K562 (cell line): ENCODE data around the gene PTGR3. TPM values are rescaled to one million over a fixed set of nuclear protein-coding genes. Genes with fewer than 3 reads are reported as not detected.

Source experiments
- CCAR2 ChIP-seq: fragments of 200-400 bp; formaldehyde crosslinking; IDR thresholded peaks from 2 replicates; pipeline ENCODE4 v1.6.1; 2017; ENCODE audit warnings: mild to moderate bottlenecking, low read depth, low read length
- DNMT1 ChIP-seq: fragments of 450-650 bp; IDR thresholded peaks from 2 replicates; pipeline ENCODE4 v1.6.1; 2016; ENCODE audit warnings: antibody characterized with exemption, mild to moderate bottlenecking
- GATA2 ChIP-seq: sonication (generic); formaldehyde crosslinking; IDR thresholded peaks from 2 replicates; pipeline ENCODE4 v1.4.0; 2020; ENCODE audit warnings: mild to moderate bottlenecking, missing genetic modification reagents
- MBD2 ChIP-seq: sonication (generic); IDR thresholded peaks from 2 replicates; pipeline ENCODE4 v1.6.1; 2016; ENCODE audit warnings: low read depth, borderline replicate concordance
- PHF21A ChIP-seq: fragments of 450-650 bp; IDR thresholded peaks from 2 replicates; pipeline ENCODE4 v1.6.1; 2017; ENCODE audit warnings: low read depth, borderline replicate concordance
- RAD21 ChIP-seq, 2 experiments: fragments of 250-450 bp in 1 of 2; fragments of 450-650 bp in 1 of 2; sonication (Bioruptor Pico) in 1 of 2; formaldehyde crosslinking in 1 of 2; IDR thresholded peaks in 1 of 2; conservative IDR thresholded peaks in 1 of 2; 2 replicates each; pipeline versions ENCODE4 v1.4.0 to v1.8.0; 2020 to 2022; ENCODE audit warnings: mild to moderate bottlenecking in 2 of 2, moderate library complexity in 1 of 2
- RBFOX2 ChIP-seq: fragments of 200-400 bp; formaldehyde crosslinking; IDR thresholded peaks from 2 replicates; pipeline ENCODE4 v1.6.1; 2017; ENCODE audit warnings: low read depth, mild to moderate bottlenecking, low read length, moderate library complexity
- SNRNP70 ChIP-seq: fragments of 200-400 bp; formaldehyde crosslinking; optimal IDR thresholded peaks from 2 replicates; pipeline ENCODE3; 2017; ENCODE audit warnings: low read depth, low read length
- U2AF2 ChIP-seq: fragments of 200-400 bp; formaldehyde crosslinking; optimal IDR thresholded peaks from 2 replicates; pipeline ENCODE3; 2017; ENCODE audit warnings: low read depth, mild to moderate bottlenecking, low read length
- ZNF232 ChIP-seq: sonication (generic); formaldehyde crosslinking; IDR thresholded peaks from 2 replicates; pipeline ENCODE4 v1.8.0; 2022; ENCODE audit warnings: mild to moderate bottlenecking, missing genetic modification reagents
- polyA plus RNA-seq, 8 experiments: library from polyadenylated mRNA; depleted of rRNA in 4 of 8; stranded (reverse) in 5 of 8; unstranded in 3 of 8; fragments of >200 nt; fragmentation: Nextera tagmentation in 2 of 8; fragmentation: Illumina TruSeq in 1 of 8; extraction: Ambion mirVana in 2 of 8; extraction: Trizol in 1 of 8; gene quantifications; 2 replicates each; pipeline versions ENCODE4 v1.2.1 to v1.2.3, GENCODE V29; 2011 to 2014; ENCODE audit warnings: inconsistent platforms in 1 of 8, missing spikeins in 1 of 8
- total RNA-seq, 7 experiments: library from RNA; depleted of rRNA in 6 of 7; stranded (reverse); fragments of >200 nt in 6 of 7; fragmentation: Illumina TruSeq in 2 of 7; extraction: Trizol in 2 of 7; gene quantifications; 2 replicates each; pipeline versions ENCODE4 v1.2.1 to v1.2.3, GENCODE V29; 2011 to 2021; ENCODE audit warnings: low replicate concordance in 1 of 7
- TF ChIP-seq, protein P1 (sequence below): sonication (generic); formaldehyde crosslinking; IDR thresholded peaks from 2 replicates; pipeline ENCODE4 v1.8.1; 2023; ENCODE audit warnings: mild to moderate bottlenecking, missing genetic modification reagents
- TF ChIP-seq, protein P2 (sequence below): sonication (generic); formaldehyde crosslinking; IDR thresholded peaks from 2 replicates; pipeline ENCODE4 v1.8.0; 2022; ENCODE audit warnings: missing genetic modification reagents, mild to moderate bottlenecking, moderate library complexity, borderline replicate concordance
- TF ChIP-seq, protein P3 (sequence below): fragments of 200-800 bp; sonication (Bioruptor generic); IDR thresholded peaks from 2 replicates; pipeline ENCODE4 v1.6.1; 2017; ENCODE audit warnings: missing genetic modification characterization, missing compliant biosample characterization
- TF ChIP-seq, protein P4 (sequence below), 2 experiments: fragments of 150-350 bp in 1 of 2; IDR thresholded peaks; 2 replicates each; pipeline ENCODE4 v1.6.1; 2012 to 2016; ENCODE audit warnings: low read depth in 2 of 2, low read length in 2 of 2, mild to moderate bottlenecking in 1 of 2, moderate library complexity in 1 of 2

Gene PTGR3
- total and polyA plus RNA-seq, 9 of the 15 experiments (the other 6 are each of a cell fraction or from before 2014, with no cell fraction given), result 4.1 to 32.3 (median 15.3) TPM

DNA sequence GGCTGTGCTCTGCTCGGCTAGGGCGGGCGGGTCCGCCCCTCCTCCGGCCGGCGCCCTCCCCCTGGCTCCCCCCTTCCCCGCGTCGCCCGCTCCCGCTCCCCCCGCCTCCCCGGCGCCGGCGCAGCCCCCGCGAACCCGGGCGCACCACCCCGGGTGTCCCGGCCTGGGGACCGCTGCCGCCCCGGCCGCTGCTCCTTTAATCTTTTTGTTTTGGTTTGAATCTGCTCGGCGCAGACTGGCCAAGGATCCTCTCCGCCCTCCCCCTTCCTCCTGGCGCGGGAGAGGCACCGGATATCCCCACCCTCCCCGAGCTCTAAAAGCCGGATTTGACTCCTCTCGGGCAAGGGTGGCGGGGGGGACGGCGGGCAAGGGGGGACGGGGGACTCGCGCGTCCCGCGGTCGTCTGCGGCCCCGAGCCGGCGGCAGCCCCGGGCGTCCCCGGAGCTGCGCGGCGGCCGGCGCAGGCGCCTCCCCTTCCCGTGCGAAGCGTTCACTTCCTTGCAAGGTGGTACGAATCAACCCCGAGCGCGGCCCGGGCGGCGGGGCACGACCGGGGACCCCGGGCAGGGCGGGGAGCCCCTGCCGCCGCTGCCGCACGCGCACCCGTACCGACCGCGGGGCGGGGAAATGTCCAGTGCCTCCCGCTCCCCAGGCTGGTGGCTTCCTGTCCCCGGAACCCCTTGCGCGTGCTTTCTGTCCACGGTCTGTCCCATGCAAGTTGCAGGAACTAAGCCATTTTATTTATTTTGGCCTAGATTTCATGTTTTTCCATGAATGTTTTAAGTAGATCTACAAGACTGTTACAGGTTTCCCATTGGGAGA is at the start of gene PTGR3 (continued):
- no peak for TF ChIP-seq PHF21A
- TF ChIP-seq RAD21 (CRISPR knock-in tag; conservative IDR thresholded peaks at IDR 0.05 in 1 of 2, IDR thresholded peaks at IDR 0.05 in 1 of 2), result no peak
- TF ChIP-seq, protein P1, sequence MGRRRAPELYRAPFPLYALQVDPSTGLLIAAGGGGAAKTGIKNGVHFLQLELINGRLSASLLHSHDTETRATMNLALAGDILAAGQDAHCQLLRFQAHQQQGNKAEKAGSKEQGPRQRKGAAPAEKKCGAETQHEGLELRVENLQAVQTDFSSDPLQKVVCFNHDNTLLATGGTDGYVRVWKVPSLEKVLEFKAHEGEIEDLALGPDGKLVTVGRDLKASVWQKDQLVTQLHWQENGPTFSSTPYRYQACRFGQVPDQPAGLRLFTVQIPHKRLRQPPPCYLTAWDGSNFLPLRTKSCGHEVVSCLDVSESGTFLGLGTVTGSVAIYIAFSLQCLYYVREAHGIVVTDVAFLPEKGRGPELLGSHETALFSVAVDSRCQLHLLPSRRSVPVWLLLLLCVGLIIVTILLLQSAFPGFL (CRISPR knock-in tag), result no peak
- no peak for TF ChIP-seq GATA2 (CRISPR knock-in tag)
- TF ChIP-seq SNRNP70, result no peak
- TF ChIP-seq RBFOX2, result peak; percentile 81
- no peak for TF ChIP-seq ZNF232 (CRISPR knock-in tag)
- TF ChIP-seq, protein P2, sequence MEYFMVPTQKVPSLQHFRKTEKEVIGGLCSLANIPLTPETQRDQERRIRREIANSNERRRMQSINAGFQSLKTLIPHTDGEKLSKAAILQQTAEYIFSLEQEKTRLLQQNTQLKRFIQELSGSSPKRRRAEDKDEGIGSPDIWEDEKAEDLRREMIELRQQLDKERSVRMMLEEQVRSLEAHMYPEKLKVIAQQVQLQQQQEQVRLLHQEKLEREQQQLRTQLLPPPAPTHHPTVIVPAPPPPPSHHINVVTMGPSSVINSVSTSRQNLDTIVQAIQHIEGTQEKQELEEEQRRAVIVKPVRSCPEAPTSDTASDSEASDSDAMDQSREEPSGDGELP (CRISPR knock-in tag), result no peak
- TF ChIP-seq U2AF2, result no peak
- TF ChIP-seq, protein P3, sequence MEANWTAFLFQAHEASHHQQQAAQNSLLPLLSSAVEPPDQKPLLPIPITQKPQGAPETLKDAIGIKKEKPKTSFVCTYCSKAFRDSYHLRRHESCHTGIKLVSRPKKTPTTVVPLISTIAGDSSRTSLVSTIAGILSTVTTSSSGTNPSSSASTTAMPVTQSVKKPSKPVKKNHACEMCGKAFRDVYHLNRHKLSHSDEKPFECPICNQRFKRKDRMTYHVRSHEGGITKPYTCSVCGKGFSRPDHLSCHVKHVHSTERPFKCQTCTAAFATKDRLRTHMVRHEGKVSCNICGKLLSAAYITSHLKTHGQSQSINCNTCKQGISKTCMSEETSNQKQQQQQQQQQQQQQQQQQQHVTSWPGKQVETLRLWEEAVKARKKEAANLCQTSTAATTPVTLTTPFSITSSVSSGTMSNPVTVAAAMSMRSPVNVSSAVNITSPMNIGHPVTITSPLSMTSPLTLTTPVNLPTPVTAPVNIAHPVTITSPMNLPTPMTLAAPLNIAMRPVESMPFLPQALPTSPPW (CRISPR knock-in tag), result peak; percentile 99
- no peak for TF ChIP-seq MBD2
- no peak for TF ChIP-seq CCAR2
- no peak for TF ChIP-seq DNMT1
- TF ChIP-seq, protein P4, sequence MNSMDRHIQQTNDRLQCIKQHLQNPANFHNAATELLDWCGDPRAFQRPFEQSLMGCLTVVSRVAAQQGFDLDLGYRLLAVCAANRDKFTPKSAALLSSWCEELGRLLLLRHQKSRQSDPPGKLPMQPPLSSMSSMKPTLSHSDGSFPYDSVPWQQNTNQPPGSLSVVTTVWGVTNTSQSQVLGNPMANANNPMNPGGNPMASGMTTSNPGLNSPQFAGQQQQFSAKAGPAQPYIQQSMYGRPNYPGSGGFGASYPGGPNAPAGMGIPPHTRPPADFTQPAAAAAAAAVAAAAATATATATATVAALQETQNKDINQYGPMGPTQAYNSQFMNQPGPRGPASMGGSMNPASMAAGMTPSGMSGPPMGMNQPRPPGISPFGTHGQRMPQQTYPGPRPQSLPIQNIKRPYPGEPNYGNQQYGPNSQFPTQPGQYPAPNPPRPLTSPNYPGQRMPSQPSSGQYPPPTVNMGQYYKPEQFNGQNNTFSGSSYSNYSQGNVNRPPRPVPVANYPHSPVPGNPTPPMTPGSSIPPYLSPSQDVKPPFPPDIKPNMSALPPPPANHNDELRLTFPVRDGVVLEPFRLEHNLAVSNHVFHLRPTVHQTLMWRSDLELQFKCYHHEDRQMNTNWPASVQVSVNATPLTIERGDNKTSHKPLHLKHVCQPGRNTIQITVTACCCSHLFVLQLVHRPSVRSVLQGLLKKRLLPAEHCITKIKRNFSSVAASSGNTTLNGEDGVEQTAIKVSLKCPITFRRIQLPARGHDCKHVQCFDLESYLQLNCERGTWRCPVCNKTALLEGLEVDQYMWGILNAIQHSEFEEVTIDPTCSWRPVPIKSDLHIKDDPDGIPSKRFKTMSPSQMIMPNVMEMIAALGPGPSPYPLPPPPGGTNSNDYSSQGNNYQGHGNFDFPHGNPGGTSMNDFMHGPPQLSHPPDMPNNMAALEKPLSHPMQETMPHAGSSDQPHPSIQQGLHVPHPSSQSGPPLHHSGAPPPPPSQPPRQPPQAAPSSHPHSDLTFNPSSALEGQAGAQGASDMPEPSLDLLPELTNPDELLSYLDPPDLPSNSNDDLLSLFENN (IDR thresholded peaks at IDR 0.05; ENCODE audit: low read depth in 2 of 2, low read length in 2 of 2), result peak in 1 of 2 experiments; percentile 25; a peak in 1 of 4 replicates
